Activated B cell treated with CpG ODN at 0.5 μM for 24 hours (primary cell): ENCODE results near the gene SPRR3. TPM values are rescaled to one million over a fixed set of nuclear protein-coding genes. Genes with fewer than 3 reads are reported as not detected.

Experiments
- ATAC-seq: fragments of 200-7000 bp; cut with Tn5 transposase; one replicate; pipeline ENCODE4 v1.10.0; 2021; ENCODE audit warnings: low read depth, mild to moderate bottlenecking, moderate library complexity
- CTCF ChIA-PET: fragments of 350-600 bp; sonication (Branson Sonifier 250); formaldehyde crosslinking; loops from one replicate; lab custom pipeline; 2021; ENCODE audit warnings: antibody characterized with exemption; lab: Charles Lee
- POLR2A ChIA-PET: fragments of 350-600 bp; sonication (Branson Sonifier 250); formaldehyde crosslinking; loops from one replicate; lab custom pipeline; 2021; ENCODE audit warnings: antibody characterized with exemption; lab: Charles Lee
- DNase-seq: peaks from one replicate; pipeline ENCODE4 v3.0.0; 2022
- H3K27ac Mint-ChIP-seq: one replicate; pipeline ENCODE4 v1.8.0; 2020; ENCODE audit warnings: mixed read lengths
- H3K27me3 Mint-ChIP-seq: one replicate; pipeline ENCODE4 v1.8.0; 2021; ENCODE audit warnings: mixed read lengths
- H3K36me3 Mint-ChIP-seq: one replicate; pipeline ENCODE4 v1.8.0; 2021; ENCODE audit warnings: low read depth, mixed read lengths
- H3K4me1 Mint-ChIP-seq: one replicate; pipeline ENCODE4 v1.8.0; 2021; ENCODE audit warnings: mixed read lengths
- H3K4me3 Mint-ChIP-seq: one replicate; pipeline ENCODE4 v1.8.0; 2020; ENCODE audit warnings: mild to moderate bottlenecking, mixed read lengths
- H3K9me3 Mint-ChIP-seq: one replicate; pipeline ENCODE4 v1.8.0; 2020; ENCODE audit warnings: mixed read lengths
- CTCF ChIP-seq: fragments of 200-600 bp; IDR thresholded peaks from one replicate; pipeline ENCODE4 v1.8.0; 2022; ENCODE audit warnings: antibody characterized with exemption, mild to moderate bottlenecking
- intact Hi-C: fragments of 100-400 bp; cut with micrococcal nuclease; formaldehyde crosslinking; loops from one replicate; pipeline ENCODE4 v1.15.1; 2024
- total RNA-seq: library from RNA; stranded (reverse); gene quantifications from 2 replicates; pipeline ENCODE4 v1.2.3, GENCODE V29; 2022

The SPRR3 gene
- total RNA-seq, 1 donor from 2014 or later: not detected

GRCh38 chr1:152982076-152982475 is 19.5 kb upstream of the SPRR3 start:
- POLR2A ChIA-PET: no interaction called here
- Mint-ChIP-seq H3K36me3 (no peaks in the 10 kb centered on the region), H3K9me3 (no peaks in the 10 kb centered on the region), H3K4me1 (no peaks in the 10 kb centered on the region), H3K4me3 (no peak overlapping the region), H3K27ac (no peak overlapping the region), H3K27me3 (peaks cover 39% of the 10 kb centered on the region)
- intact Hi-C loops: no loop called here
- DNase-seq: no peak
- CTCF ChIA-PET: no interaction called here
- no peak for TF ChIP-seq CTCF
- no peak for ATAC-seq

GRCh38 chr1:152983234-152983633 is 18.3 kb upstream of the SPRR3 start:
- CTCF ChIA-PET: no interaction called here

GRCh38 chr1:152983743-152984142 is 17.8 kb upstream of the SPRR3 start, which contains the start of gene SPRR1A:
Gene SPRR1A (plus strand): TSS chr1:152984081. CDS start chr1:152985231, 1,150 bp downstream.
- intact Hi-C loops: no loop called here
- ATAC-seq: no peak
- Mint-ChIP-seq H3K9me3 (no peaks in the 10 kb centered on the region), H3K4me3 (no peak within 1 kb of the TSS), H3K27me3 (peaks cover 45% of the 10 kb centered on the region), H3K36me3 (no peaks in the 10 kb centered on the region), H3K4me1 (no peaks in the 10 kb centered on the region), H3K27ac (no peak within 1 kb of the TSS)
- DNase-seq: no peak
- TF ChIP-seq CTCF: no peak
- CTCF ChIA-PET: no interaction called here
- POLR2A ChIA-PET: no interaction called here

More at GRCh38 chr1:152983234-152983633, 18.3 kb upstream of the SPRR3 start:
- no peak for ATAC-seq
- POLR2A ChIA-PET: no interaction called here
- DNase-seq: no peak
- no peaks in the 10 kb centered on the region for H3K4me1 Mint-ChIP-seq
- no peaks in the 10 kb centered on the region for H3K36me3 Mint-ChIP-seq
- no peak overlapping the region for H3K27ac Mint-ChIP-seq
- intact Hi-C loops: no loop called here
- H3K9me3 Mint-ChIP-seq: no peaks in the 10 kb centered on the region
- peaks cover 45% of the 10 kb centered on the region for H3K27me3 Mint-ChIP-seq
- TF ChIP-seq CTCF: no peak
- no peak overlapping the region for H3K4me3 Mint-ChIP-seq

- H3K27ac Mint-ChIP-seq: no peak overlapping the region
- CTCF ChIA-PET: no interaction called here
- ATAC-seq (no peak), DNase-seq (no peak)
- peaks cover 39% of the 10 kb centered on the region for H3K27me3 Mint-ChIP-seq
- TF ChIP-seq CTCF: no peak
- no peaks in the 10 kb centered on the region for H3K9me3 Mint-ChIP-seq
- no peaks in the 10 kb centered on the region for H3K4me1 Mint-ChIP-seq
- intact Hi-C loops: no loop called here
- no peak overlapping the region for H3K4me3 Mint-ChIP-seq
- POLR2A ChIA-PET: no interaction called here
- H3K36me3 Mint-ChIP-seq: no peaks in the 10 kb centered on the region
Observed at GRCh38 chr1:152986578-152986977, 15.0 kb upstream of the SPRR3 start.

- Mint-ChIP-seq H3K9me3 (peaks cover 6% of the 10 kb centered on the region), H3K4me1 (no peaks in the 10 kb centered on the region), H3K36me3 (no peaks in the 10 kb centered on the region), H3K27me3 (peaks cover 16% of the 10 kb centered on the region), H3K4me3 (no peak overlapping the region), H3K27ac (no peak overlapping the region)
- no peak for TF ChIP-seq CTCF
- ATAC-seq (no peak), DNase-seq (no peak)
- intact Hi-C loops: no loop called here
- CTCF ChIA-PET: no interaction called here
- POLR2A ChIA-PET: no interaction called here
Observed at GRCh38 chr1:152993186-152993585, 8.4 kb upstream of the SPRR3 start.
